ENCODE measurements around the gene TRHDE. TPM values are rescaled to one million over a fixed set of nuclear protein-coding genes. Genes with fewer than 3 reads are reported as not detected.

TRHDE gene
- polyA plus RNA-seq, 1 donor from 2014 or later: 20.6 TPM

DNA sequence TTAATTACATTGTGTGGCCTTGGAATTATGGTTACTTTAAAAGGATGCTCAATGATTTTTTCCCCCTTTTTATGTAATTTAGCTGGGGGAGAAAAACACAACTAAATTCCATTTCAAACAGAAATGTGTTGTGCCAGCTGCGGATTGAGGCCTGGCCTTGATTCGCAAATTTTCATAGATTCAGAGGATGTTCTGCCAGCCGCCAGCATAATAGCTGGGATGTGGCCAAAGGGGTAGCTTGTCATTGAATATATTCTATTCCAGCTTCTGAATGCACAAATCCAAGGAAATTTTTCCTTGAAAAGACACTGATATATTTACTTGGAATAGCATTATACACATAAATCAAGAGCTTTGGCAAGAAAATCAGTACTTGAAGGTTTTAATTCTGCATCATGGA is 43.7 kb downstream of the TRHDE start:
- Histone ChIP-seq H3K9me2 (ENCODE audit: insufficient read depth, low read length) (no peaks in the 10 kb centered on the region), H2AFZ (ENCODE audit: low read depth, low read length) (no peak overlapping the region), H4K20me1 (ENCODE audit: insufficient read depth) (no peaks in the 10 kb centered on the region), H3K36me3 (ENCODE audit: insufficient read depth, low read length) (no peaks in the 10 kb centered on the region), H3K27ac (ENCODE audit: low read length) (no peak overlapping the region), H3K9me3 (ENCODE audit: low read length) (no peaks in the 10 kb centered on the region), H3K9ac (ENCODE audit: low read length) (no peak overlapping the region), H3K4me3 (ENCODE audit: low read length) (no peak overlapping the region), H3K27me3 (ENCODE audit: insufficient read depth, low read depth, low read length) (no peaks in the 10 kb centered on the region), H3F3A (ENCODE audit: insufficient read depth, low read length, poor library complexity, severe bottlenecking) (no peaks in the 10 kb centered on the region), H3K4me2 (ENCODE audit: low read length) (no peak overlapping the region), H3K79me2 (replicated peaks; ENCODE audit: insufficient read depth, low read length) (no peaks in the 10 kb centered on the region)
- TF ChIP-seq EP300 (conservative IDR thresholded peaks at IDR 0.05; ENCODE audit: poor library complexity, severe bottlenecking) (no peak), MXI1 (conservative IDR thresholded peaks at IDR 0.05; ENCODE audit: poor library complexity, severe bottlenecking) (no peak), SMC3 (conservative IDR thresholded peaks at IDR 0.05; ENCODE audit: poor library complexity) (no peak)
- TF ChIP-seq, protein P1, sequence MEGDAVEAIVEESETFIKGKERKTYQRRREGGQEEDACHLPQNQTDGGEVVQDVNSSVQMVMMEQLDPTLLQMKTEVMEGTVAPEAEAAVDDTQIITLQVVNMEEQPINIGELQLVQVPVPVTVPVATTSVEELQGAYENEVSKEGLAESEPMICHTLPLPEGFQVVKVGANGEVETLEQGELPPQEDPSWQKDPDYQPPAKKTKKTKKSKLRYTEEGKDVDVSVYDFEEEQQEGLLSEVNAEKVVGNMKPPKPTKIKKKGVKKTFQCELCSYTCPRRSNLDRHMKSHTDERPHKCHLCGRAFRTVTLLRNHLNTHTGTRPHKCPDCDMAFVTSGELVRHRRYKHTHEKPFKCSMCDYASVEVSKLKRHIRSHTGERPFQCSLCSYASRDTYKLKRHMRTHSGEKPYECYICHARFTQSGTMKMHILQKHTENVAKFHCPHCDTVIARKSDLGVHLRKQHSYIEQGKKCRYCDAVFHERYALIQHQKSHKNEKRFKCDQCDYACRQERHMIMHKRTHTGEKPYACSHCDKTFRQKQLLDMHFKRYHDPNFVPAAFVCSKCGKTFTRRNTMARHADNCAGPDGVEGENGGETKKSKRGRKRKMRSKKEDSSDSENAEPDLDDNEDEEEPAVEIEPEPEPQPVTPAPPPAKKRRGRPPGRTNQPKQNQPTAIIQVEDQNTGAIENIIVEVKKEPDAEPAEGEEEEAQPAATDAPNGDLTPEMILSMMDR (IDR thresholded peaks at IDR 0.05; ENCODE audit: poor library complexity, severe bottlenecking): no peak

DNA sequence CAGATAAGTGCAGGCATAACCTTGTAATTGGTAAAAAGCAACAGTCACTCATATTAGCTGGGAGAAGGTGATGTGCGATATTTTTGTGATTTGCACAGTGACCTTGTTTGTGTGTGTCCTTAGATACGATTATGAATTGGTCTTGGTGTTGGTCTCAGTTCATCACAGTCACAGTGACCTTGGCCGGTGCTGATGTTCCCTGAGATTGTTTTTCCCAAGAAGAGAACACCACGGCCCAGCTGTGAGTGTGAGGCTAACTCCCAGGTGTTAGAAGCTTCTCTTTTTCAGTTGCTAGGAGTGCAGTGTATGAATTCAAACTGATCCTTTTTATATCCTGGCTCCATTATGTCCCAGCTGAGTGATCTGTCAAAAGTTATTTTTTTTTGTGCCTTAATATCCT is 46.2 kb downstream of the TRHDE start:
- Histone ChIP-seq H3K9ac (ENCODE audit: low read length) (no peak overlapping the region), H4K20me1 (ENCODE audit: insufficient read depth) (no peaks in the 10 kb centered on the region), H3K9me2 (ENCODE audit: insufficient read depth, low read length) (no peaks in the 10 kb centered on the region), H3K4me3 (ENCODE audit: low read length) (no peak overlapping the region), H3K79me2 (replicated peaks; ENCODE audit: insufficient read depth, low read length) (no peaks in the 10 kb centered on the region), H3K27ac (ENCODE audit: low read length) (no peak overlapping the region), H2AFZ (ENCODE audit: low read depth, low read length) (no peak overlapping the region), H3K36me3 (ENCODE audit: insufficient read depth, low read length) (no peaks in the 10 kb centered on the region), H3K4me2 (ENCODE audit: low read length) (no peak overlapping the region), H3F3A (ENCODE audit: insufficient read depth, low read length, poor library complexity, severe bottlenecking) (no peaks in the 10 kb centered on the region), H3K27me3 (ENCODE audit: insufficient read depth, low read depth, low read length) (no peaks in the 10 kb centered on the region), H3K9me3 (ENCODE audit: low read length) (no peaks in the 10 kb centered on the region)
- no peak for TF ChIP-seq MXI1 (conservative IDR thresholded peaks at IDR 0.05; ENCODE audit: poor library complexity, severe bottlenecking)
- TF ChIP-seq, protein P1 (IDR thresholded peaks at IDR 0.05; ENCODE audit: poor library complexity, severe bottlenecking): no peak
- TF ChIP-seq, protein P2, sequence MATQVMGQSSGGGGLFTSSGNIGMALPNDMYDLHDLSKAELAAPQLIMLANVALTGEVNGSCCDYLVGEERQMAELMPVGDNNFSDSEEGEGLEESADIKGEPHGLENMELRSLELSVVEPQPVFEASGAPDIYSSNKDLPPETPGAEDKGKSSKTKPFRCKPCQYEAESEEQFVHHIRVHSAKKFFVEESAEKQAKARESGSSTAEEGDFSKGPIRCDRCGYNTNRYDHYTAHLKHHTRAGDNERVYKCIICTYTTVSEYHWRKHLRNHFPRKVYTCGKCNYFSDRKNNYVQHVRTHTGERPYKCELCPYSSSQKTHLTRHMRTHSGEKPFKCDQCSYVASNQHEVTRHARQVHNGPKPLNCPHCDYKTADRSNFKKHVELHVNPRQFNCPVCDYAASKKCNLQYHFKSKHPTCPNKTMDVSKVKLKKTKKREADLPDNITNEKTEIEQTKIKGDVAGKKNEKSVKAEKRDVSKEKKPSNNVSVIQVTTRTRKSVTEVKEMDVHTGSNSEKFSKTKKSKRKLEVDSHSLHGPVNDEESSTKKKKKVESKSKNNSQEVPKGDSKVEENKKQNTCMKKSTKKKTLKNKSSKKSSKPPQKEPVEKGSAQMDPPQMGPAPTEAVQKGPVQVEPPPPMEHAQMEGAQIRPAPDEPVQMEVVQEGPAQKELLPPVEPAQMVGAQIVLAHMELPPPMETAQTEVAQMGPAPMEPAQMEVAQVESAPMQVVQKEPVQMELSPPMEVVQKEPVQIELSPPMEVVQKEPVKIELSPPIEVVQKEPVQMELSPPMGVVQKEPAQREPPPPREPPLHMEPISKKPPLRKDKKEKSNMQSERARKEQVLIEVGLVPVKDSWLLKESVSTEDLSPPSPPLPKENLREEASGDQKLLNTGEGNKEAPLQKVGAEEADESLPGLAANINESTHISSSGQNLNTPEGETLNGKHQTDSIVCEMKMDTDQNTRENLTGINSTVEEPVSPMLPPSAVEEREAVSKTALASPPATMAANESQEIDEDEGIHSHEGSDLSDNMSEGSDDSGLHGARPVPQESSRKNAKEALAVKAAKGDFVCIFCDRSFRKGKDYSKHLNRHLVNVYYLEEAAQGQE (IDR thresholded peaks at IDR 0.05; ENCODE audit: borderline replicate concordance): no peak
- TF ChIP-seq SMC3 (conservative IDR thresholded peaks at IDR 0.05; ENCODE audit: poor library complexity): no peak
- no peak for TF ChIP-seq EP300 (conservative IDR thresholded peaks at IDR 0.05; ENCODE audit: poor library complexity, severe bottlenecking)
- TF ChIP-seq POLR2AphosphoS5 (IDR thresholded peaks at IDR 0.05): no peak
- TF ChIP-seq RAD21 (conservative IDR thresholded peaks at IDR 0.05): no peak
